ENCODE measurements around the gene TUNAR. TPM values are rescaled to one million over a fixed set of nuclear protein-coding genes. Genes with fewer than 3 reads are reported as not detected.
A peak's percentile ranks its signal among the peaks of the same experiment; 100 is the strongest.

Gene TUNAR
- total and polyA plus RNA-seq, 2 experiments from 2014 or later = 23.1 to 56.2 TPM

- Mint-ChIP-seq H3K36me3 (ENCODE audit: low read depth) (peaks cover 21% of the 10 kb centered on the region), H3K4me1 (peaks cover 49% of the 10 kb centered on the region), H3K27ac (peak overlapping the region; percentile 73), H3K4me3 (no peak overlapping the region), H3K27me3 (ENCODE audit: insufficient read depth, low read depth, poor library complexity) (peaks cover 7% of the 10 kb centered on the region), H3K9me3 (no peaks in the 10 kb centered on the region; the same call in 2 of the 3 replicates)
- ATAC-seq (no peak), DNase-seq (ENCODE audit: low spot score) (no peak)
- TF ChIP-seq REST (IDR thresholded peaks at IDR 0.05; ENCODE audit: unreplicated experiment) (no peak), ZNF462 (CRISPR knock-in tag; IDR thresholded peaks at IDR 0.05) (no peak), NANOG (IDR thresholded peaks at IDR 0.05; ENCODE audit: borderline replicate concordance) (no peak), POLR2AphosphoS5 (IDR thresholded peaks at IDR 0.05; ENCODE audit: low read depth) (no peak), CTCF (conservative IDR thresholded peaks at IDR 0.05; ENCODE audit: low read depth in 2 of 2) (no peak), EZH2 (IDR thresholded peaks at IDR 0.05; ENCODE audit: low read depth, unreplicated experiment) (no peak), ETS1 (IDR thresholded peaks at IDR 0.05) (no peak), JUNB (IDR thresholded peaks at IDR 0.05; ENCODE audit: unreplicated experiment) (no peak), ZNF331 (CRISPR knock-in tag; IDR thresholded peaks at IDR 0.05; ENCODE audit: low read depth) (no peak), ZNF114 (CRISPR knock-in tag; IDR thresholded peaks at IDR 0.05) (no peak), STAT1 (IDR thresholded peaks at IDR 0.05; ENCODE audit: unreplicated experiment) (no peak), EZH2phosphoT487 (IDR thresholded peaks at IDR 0.05; ENCODE audit: unreplicated experiment) (no peak), CREB1 (CRISPR knock-in tag; IDR thresholded peaks at IDR 0.05; ENCODE audit: low read depth) (no peak)
- Histone ChIP-seq H3K4me2 (no peak overlapping the region), H4K20me1 (replicated peaks; ENCODE audit: insufficient read depth) (peaks cover 3% of the 10 kb centered on the region; the same call in 1 of the 2 replicates), H3K4me3 (no peak overlapping the region), H3K79me2 (replicated peaks; ENCODE audit: insufficient read depth) (peaks cover 80% of the 10 kb centered on the region), H3K27me3 (ENCODE audit: insufficient read depth) (no peaks in the 10 kb centered on the region), H3K27ac (ENCODE audit: low read depth) (no peak overlapping the region), H3K9me2 (ENCODE audit: insufficient read depth) (no peaks in the 10 kb centered on the region), H2AFZ (no peak overlapping the region), H3K4me1 (ENCODE audit: insufficient read depth) (peaks cover 24% of the 10 kb centered on the region), H3K36me3 (ENCODE audit: insufficient read depth) (no peaks in the 10 kb centered on the region), H3F3A (replicated peaks; ENCODE audit: low read depth) (0 out of 2 replicates have a peak, but pooled peaks cover 7% of the 10 kb centered on the region)
These were observed 9.2 kb downstream of the TUNAR start for GRCh38 chr14:95885866-95886265.
